Activated T-cell treated with anti-CD3 and anti-CD28 coated beads for 48 hours (primary cell): ENCODE data around the gene FBXO38.
A peak's percentile ranks its signal among the peaks of the same experiment; 100 is the strongest.

ENCODE experiments used
- DNase-seq: peaks from one replicate; pipeline ENCODE4 v3.0.0-alpha.2; 2020; ENCODE audit warnings: low read depth

The FBXO38 gene, protein sequence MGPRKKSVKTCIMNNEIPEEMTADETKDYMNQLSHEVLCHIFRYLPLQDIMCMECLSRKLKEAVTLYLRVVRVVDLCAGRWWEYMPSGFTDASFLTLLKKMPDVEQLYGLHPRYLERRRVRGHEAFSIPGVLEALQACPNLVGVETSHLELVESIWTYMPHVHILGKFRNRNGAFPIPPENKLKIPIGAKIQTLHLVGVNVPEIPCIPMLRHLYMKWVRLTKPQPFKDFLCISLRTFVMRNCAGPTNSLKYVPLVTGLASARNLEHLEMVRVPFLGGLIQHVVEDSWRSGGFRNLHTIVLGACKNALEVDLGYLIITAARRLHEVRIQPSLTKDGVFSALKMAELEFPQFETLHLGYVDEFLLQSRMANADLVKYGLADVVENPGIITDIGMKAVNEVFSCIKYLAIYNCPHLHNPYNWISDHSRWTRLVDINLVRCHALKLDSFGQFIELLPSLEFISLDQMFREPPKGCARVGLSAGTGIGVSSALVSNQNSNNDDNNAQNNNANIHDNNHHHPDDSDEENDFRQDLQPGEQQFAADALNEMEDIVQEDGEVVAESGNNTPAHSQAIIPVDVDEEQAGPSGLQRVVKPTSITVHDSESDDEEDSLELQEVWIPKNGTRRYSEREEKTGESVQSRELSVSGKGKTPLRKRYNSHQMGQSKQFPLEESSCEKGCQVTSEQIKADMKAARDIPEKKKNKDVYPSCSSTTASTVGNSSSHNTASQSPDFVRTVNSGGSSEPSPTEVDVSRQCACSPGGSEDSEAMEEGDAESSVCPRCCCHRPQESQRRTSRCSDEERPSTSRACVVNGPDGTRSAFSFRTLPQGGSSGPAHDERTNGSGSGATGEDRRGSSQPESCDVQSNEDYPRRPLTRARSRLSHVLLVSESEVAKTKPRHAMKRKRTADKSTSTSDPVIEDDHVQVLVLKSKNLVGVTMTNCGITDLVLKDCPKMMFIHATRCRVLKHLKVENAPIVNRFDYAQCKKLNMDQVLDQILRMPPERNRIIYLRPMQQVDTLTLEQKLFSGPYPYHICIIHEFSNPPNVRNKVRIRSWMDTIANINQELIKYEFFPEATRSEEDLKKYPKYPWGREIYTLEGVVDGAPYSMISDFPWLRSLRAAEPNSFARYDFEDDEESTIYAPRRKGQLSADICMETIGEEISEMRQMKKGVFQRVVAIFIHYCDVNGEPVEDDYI

DNA sequence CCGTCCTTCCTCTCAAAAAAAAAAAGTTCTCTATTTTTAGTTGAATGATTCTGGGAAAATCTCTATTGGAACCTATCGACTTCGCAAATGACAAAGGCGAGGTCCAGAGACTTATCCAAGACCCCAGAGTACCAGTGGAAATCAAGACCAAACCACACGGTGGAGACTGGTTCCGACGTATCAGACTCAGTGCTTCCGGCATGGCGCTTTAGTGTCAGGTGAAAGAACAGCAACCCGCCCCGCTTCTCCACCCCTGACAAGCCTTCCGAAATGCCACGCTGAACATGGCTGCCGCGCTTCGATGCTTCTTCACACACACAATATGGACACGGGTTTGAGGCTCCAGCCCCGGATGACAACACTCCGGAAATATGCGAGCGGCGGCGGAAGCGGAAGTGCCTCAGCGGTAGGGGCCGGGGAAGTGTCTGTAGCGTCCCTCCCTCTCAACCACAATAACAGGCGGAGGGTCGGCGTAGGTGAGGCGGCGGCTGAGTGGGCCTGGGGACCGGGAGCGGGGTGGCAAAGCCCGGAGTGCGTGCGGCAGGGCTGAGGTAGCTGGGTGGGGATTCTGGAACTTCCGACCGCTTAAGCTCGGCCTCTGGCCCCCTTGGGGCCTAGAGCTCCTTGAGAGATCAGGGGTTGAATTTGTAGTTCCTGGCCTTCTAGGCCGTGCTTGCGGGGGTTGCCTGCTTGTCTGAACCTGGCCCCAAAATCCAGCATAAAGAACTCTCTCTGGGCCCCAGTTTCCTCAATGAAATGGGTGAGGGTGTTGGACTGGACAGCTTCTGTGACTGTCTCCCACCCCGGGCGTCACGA lies at the start of gene FBXO38:
Gene FBXO38, plus strand, starts transcription at position 395 of the 816 bp plus-strand sequence. CDS start 10,819 bp downstream, outside the sequence.
- DNase-seq = peak; percentile 91

DNA sequence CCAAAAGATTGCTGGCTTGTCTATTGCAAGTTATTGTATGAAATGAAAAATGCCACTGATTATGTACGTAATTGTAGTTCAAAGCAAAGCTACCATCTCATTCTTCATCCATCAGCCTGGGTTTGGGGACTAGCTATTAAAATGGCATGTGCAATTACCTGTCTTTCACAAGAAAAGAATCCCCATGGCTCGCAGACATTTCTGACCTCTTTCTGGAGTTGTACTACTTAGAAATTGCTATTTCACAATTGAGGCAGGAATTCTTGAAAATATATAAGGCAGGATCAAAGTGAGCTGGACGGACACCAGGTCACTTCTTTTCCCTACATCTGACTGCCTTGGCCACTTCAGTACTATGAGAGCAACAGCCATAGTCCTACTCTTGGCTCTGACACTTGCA lies 48.5 kb upstream of the FBXO38 start, which contains the start of gene SPINK9:
Gene SPINK9, plus strand, starts transcription at position 301 of the 400 bp plus-strand sequence. Its CDS starts 55 bp downstream, at position 356.
- no peak for DNase-seq

DNA sequence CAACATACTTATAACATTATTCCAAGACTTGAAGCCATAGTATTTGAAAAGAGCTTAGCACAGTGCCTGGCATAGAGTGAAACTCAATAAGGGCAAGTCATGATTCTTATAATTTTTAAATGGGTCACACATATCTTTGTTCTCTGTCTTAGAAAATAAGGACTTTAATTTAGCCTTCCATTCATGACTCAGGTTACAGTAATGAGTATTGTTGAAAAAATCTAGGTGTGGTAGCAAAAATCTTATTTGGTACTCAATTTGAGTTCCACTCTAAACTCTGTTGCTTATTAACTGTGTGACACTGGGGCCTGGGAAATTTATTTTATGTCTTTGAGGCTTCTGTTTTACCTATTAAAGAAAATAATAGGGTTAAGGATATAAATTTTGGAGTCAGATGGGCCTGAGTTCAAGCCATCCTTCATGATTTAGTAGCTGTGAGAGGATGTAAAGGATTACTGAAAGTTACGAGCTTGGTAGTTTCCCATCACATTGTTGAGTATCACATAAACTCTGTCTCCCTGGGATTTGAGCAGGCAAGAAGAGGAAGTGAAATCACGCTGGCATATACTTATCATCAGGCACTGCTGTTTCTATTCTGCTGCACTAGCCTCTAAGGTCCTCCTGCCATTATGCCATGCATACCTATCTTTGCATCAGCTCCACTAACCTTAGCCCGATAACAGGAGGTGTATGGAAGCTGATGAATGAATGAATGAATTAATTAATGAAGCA lies 46.9 kb upstream of the FBXO38 start:
- no peak for DNase-seq

GRCh38 chr5:148342371-148343045 lies 41.2 kb upstream of the FBXO38 start:
- no peak for DNase-seq

GRCh38 chr5:148343046-148343407 lies 40.7 kb upstream of the FBXO38 start:
- no peak for DNase-seq

DNA sequence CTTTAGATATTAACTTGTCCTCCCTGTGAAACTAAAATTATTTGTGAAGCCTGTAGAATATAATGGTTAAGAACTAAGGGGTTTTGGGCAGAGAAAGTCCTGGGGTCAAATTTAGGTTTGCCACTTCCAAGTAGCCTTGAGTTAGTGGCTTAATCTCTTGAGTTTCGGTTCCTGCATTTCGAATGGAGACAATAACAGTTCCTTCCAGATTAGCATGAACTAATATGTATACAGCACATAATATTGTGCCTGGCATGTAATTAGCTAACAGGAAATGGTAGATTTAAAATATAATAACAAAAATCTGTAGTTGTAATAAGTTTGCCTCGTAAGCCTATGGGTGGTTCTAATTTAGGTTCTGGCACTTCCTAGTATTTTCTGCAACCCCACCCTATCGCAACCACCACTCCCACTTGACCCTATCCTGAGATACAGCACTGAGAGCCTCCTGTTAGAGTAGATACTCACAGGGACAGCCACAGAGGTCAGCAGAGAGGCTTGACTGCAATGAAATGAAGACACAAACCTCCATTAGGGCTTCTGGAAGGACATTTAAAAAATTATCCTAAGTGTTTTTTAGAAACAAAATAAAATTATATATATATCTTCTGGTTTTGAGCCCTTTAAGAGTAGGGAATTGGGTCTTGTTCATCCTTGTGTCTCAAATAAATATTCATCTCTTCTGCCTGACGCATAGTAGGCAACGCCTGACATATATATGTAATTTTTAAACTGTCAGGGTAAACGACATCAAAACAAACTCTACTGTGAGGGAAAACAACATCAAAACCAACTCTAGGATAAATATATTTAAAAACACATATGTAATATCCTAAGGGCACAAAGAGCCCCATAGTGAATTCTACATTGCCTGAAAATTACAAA lies 39.9 kb upstream of the FBXO38 start:
- DNase-seq = no peak

- no peak for DNase-seq
These were observed 36.1 kb upstream of the FBXO38 start for GRCh38 chr5:148347706-148348105.

DNA sequence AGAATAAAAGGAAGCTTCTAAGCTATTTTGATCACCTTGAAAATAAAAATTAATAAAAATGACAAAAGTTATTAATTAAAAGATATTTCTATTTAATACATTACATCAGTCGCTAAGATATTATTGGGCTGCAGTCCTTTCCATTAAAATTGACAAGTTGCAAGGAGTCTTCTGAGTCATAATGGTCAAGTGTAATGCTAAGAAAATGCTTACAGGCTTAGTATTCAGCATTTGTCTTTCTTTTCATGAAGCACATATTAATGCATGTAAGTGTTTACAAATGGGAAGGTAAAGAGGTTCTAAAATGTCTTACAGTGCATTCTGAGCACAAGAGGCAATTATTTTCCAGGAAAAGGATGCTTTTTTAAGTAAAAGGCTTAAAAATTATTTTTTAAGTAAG lies 31.1 kb upstream of the FBXO38 start:
- no peak for DNase-seq

GRCh38 chr5:148353634-148354033 lies 30.1 kb upstream of the FBXO38 start:
- DNase-seq = no peak

GRCh38 chr5:148364343-148364742 lies 19.4 kb upstream of the FBXO38 start:
- no peak for DNase-seq

DNA sequence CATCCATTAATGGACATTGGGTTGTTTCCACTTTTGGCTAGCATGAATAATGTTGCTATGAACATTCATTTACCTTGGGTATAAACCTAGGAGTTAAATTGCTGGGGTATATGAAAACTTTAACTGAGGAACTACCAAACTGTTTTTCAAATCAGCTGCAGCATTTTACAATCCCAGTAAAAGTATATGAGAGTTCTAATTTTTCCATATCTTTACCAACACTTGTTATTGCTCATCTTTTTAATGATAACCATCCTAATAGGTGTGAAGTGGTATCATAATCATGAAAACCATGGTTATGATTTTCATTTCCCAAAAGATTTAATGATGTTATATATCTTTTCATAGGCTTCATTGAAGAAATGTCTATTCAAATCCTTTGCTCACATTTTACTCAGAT lies 15.5 kb upstream of the FBXO38 start:
- no peak for DNase-seq

GRCh38 chr5:148372166-148372725 lies 11.5 kb upstream of the FBXO38 start:
- DNase-seq = no peak

- no peak for DNase-seq
These were observed 10.9 kb upstream of the FBXO38 start for GRCh38 chr5:148372893-148373292.

GRCh38 chr5:148374690-148375360 lies 8.9 kb upstream of the FBXO38 start:
- DNase-seq = no peak

- no peak for DNase-seq
These were observed 7.6 kb upstream of the FBXO38 start for GRCh38 chr5:148376198-148376597.

DNA sequence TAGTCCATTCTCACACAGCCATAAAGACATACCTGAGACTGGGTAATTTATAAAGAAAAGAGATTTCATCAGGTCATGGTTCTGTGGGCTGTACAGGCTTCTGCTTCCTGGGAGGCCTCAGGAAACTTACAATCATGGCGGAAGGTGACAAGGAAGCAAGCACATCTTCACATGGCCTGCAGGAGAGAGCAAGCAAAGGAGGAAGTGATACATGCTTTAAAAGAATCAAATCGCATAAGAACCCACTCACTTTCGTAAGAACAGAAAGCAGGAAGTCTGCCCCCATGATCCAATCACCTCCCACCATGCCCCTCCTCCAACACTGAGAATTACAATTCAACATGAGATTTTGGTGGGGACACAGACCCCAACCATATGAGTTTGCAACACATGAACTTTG lies 5.1 kb upstream of the FBXO38 start:
- no peak for DNase-seq

DNA sequence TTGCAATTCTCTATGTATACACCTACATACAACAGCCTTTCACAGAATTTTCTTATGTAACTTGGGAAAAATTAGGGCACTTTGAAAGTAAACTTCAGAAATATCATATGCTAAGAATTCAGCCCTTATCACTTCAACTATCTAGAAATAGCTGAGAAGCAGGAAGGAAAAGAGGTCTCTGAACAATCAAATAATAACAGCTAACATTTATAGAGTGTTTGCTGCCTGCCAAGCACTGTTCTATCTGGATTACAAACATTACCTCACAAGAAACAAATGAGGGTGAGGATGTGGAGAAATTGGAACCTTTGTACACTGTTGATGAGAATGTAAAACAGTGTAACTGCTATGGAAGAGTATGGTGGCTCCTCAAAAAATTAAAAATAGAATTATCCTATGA lies 4.4 kb upstream of the FBXO38 start:
- no peak for DNase-seq

GRCh38 chr5:148381906-148382305 lies 1.9 kb upstream of the FBXO38 start:
- DNase-seq = no peak
